ENCODE measurements around the gene HOPX.

Gene HOPX

GRCh38 chr4:56665781-56666180, 15.3 kb downstream of the HOPX start:
- FAIRE-seq (no peak), DNase-seq (ENCODE audit: insufficient read length, low spot score) (no peak)
- TF ChIP-seq, protein P1, sequence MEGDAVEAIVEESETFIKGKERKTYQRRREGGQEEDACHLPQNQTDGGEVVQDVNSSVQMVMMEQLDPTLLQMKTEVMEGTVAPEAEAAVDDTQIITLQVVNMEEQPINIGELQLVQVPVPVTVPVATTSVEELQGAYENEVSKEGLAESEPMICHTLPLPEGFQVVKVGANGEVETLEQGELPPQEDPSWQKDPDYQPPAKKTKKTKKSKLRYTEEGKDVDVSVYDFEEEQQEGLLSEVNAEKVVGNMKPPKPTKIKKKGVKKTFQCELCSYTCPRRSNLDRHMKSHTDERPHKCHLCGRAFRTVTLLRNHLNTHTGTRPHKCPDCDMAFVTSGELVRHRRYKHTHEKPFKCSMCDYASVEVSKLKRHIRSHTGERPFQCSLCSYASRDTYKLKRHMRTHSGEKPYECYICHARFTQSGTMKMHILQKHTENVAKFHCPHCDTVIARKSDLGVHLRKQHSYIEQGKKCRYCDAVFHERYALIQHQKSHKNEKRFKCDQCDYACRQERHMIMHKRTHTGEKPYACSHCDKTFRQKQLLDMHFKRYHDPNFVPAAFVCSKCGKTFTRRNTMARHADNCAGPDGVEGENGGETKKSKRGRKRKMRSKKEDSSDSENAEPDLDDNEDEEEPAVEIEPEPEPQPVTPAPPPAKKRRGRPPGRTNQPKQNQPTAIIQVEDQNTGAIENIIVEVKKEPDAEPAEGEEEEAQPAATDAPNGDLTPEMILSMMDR (IDR thresholded peaks at IDR 0.05; ENCODE audit: insufficient read depth, missing control alignments) = no peak

GRCh38 chr4:56662782-56663468, 18.2 kb downstream of the HOPX start:
- FAIRE-seq = no peak
- TF ChIP-seq, protein P1 (IDR thresholded peaks at IDR 0.05; ENCODE audit: insufficient read depth, missing control alignments) = no peak
- DNase-seq (ENCODE audit: insufficient read length, low spot score) = no peak

- DNase-seq (ENCODE audit: insufficient read length, low spot score) (no peak), FAIRE-seq (no peak)
- TF ChIP-seq, protein P1 (IDR thresholded peaks at IDR 0.05; ENCODE audit: insufficient read depth, missing control alignments) = no peak
These were observed 21.1 kb downstream of the HOPX start for GRCh38 chr4:56659946-56660345.

GRCh38 chr4:56658528-56658927, 22.6 kb downstream of the HOPX start:
- TF ChIP-seq, protein P1 (IDR thresholded peaks at IDR 0.05; ENCODE audit: insufficient read depth, missing control alignments) = no peak
- FAIRE-seq (no peak), DNase-seq (ENCODE audit: insufficient read length, low spot score) (no peak)

DNA sequence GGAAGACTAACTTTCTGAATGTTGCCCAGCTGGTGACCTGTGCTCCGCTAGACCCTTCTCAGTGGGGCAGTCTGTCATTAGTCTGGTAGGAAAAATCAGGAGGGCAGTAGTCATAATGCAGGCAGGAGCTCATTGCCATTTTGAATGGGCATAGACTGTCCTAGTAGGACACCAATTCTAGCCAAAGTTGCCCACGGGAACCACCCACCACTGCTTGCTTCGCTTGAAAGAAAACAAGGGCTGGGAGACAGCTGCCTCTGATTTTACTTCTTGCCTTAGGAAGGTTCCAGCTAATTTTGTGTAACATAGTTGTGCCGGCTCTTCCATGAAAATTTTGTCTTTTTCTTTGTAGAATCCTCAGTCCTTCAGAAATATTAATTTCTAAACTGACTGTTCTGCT, 23.3 kb downstream of the HOPX start:
- no peak for DNase-seq (ENCODE audit: insufficient read length, low spot score)
- no peak for FAIRE-seq
- TF ChIP-seq, protein P1 (IDR thresholded peaks at IDR 0.05; ENCODE audit: insufficient read depth, missing control alignments) = no peak

DNA sequence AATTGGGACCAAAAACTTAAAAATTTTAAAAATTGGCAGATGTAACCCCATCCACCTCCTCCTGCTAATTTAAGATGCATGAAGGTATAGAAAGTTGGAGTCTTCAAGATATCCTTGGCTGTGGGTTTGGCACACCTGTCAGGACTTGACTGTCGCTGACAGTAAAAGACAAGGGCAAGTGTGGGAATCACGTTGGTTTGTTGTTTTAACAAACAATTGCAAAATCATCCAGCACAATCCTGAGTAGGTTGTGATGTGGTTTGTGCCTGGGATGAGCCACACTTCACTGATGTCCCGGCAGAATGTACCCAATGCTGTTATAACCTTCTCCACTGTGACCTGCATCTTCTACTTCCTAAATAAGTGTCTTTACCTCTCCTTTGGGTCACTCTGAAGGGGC, 24.0 kb downstream of the HOPX start:
- FAIRE-seq (no peak), DNase-seq (ENCODE audit: insufficient read length, low spot score) (no peak)
- TF ChIP-seq, protein P1 (IDR thresholded peaks at IDR 0.05; ENCODE audit: insufficient read depth, missing control alignments) = no peak

GRCh38 chr4:56656346-56656643, 24.8 kb downstream of the HOPX start:
- no peak for DNase-seq (ENCODE audit: insufficient read length, low spot score)
- TF ChIP-seq, protein P1 (IDR thresholded peaks at IDR 0.05; ENCODE audit: insufficient read depth, missing control alignments) = no peak
- no peak for FAIRE-seq

Data from D721Med (cell line).